K562 (cell line): ENCODE results near the gene RAPGEF5. TPM values are rescaled to one million over a fixed set of nuclear protein-coding genes. Genes with fewer than 3 reads are reported as not detected.

Experiments used
- ATAC-seq: fragments of 200-7000 bp; cut with Tn5 transposase; 3 replicates; pipeline ENCODE4 v1.9.1; 2020; ENCODE audit warnings: moderate library complexity
- BruUV-seq: library from RNA; stranded (reverse); fragments of 400-500 nt; replicated peaks from 2 replicates; lab custom pipeline; 2021; lab: Mats Ljungman, UMichigan
- CTCF ChIA-PET: fragments of 300-600 bp; formaldehyde crosslinking; extraction: SDS; loops from one replicate; lab custom pipeline; 2021; ENCODE audit warnings: low intra/inter-chr PET ratio; lab: Yijun Ruan, JAX
- POLR2A ChIA-PET: fragments of 300-600, 350-650 bp; sonication (Branson Sonifier 250); formaldehyde crosslinking; extraction: SDS; loops from one replicate; lab custom pipeline; 2021; ENCODE audit warnings: antibody characterized with exemption, inconsistent platforms; lab: Yijun Ruan, JAX
- DNase-seq, 4 experiments: peaks; one replicate each; pipeline versions ENCODE4 v3.0.0 to v3.0.0-alpha.2; 2011 to 2018; ENCODE audit warnings: low spot score in 3 of 4, mixed read lengths in 3 of 4; ENCODE audit errors: extremely low read depth in 1 of 4
- FAIRE-seq: peaks from 2 replicates; lab custom pipeline; 2011; peaks lifted over from hg19 to GRCh38; lab: Jason Lieb, UNC
- H2AFZ ChIP-seq: 2 replicates; pipeline ENCODE4 v1.6.0; 2011; ENCODE audit warnings: low read depth, low read length, control low read depth, inconsistent platforms
- H3K27ac ChIP-seq: fragments of 200-600 bp; 3 replicates; pipeline ENCODE4 v1.8.0; 2011; ENCODE audit warnings: low read depth, mild to moderate bottlenecking, control low read depth, inconsistent platforms, low read length, moderate library complexity, mixed read lengths; ENCODE audit errors: extremely low read depth
- H3K27me3 ChIP-seq, 2 experiments: fragments of 300-600 bp in 1 of 2; 2 replicates in 1 of 2; 3 replicates in 1 of 2; pipeline versions ENCODE4 v1.6.0 to v1.8.0; 2011; ENCODE audit warnings: inconsistent platforms in 2 of 2, low read length in 2 of 2, mild to moderate bottlenecking in 1 of 2, mixed read lengths in 1 of 2, moderate library complexity in 1 of 2; ENCODE audit not compliant: control insufficient read depth in 2 of 2, insufficient read depth in 2 of 2
- H3K36me3 ChIP-seq: fragments of 300-600 bp; 3 replicates; pipeline ENCODE4 v1.8.0; 2011; ENCODE audit warnings: mild to moderate bottlenecking, low read length, inconsistent platforms; ENCODE audit not compliant: control insufficient read depth, insufficient read depth
- H3K4me1 ChIP-seq, 2 experiments: fragments of 200-600 bp in 1 of 2; replicated peaks in 1 of 2; 2 replicates in 1 of 2; 3 replicates in 1 of 2; pipeline versions ENCODE4 v1.5.1 to v1.8.0; 2011; ENCODE audit warnings: inconsistent platforms in 2 of 2, low read length in 2 of 2, mild to moderate bottlenecking in 1 of 2, mixed read lengths in 1 of 2, moderate library complexity in 1 of 2; ENCODE audit not compliant: control insufficient read depth in 2 of 2, insufficient read depth in 2 of 2
- H3K4me2 ChIP-seq: 2 replicates; pipeline ENCODE4 v1.6.1; 2011; ENCODE audit warnings: low read length, control low read depth, inconsistent platforms, mixed read lengths; ENCODE audit not compliant: insufficient read depth
- H3K4me3 ChIP-seq: fragments of 200-600 bp; sonication (generic), shearing (Covaris generic); 2 replicates; pipeline ENCODE4 v1.5.1; 2016; ENCODE audit warnings: control low read depth, inconsistent platforms
- H3K79me2 ChIP-seq: fragments of 200-600 bp; 3 replicates; pipeline ENCODE4 v1.8.0; 2011; ENCODE audit warnings: low read length, inconsistent platforms; ENCODE audit not compliant: control insufficient read depth, insufficient read depth
- H3K9ac ChIP-seq, 2 experiments: 2 replicates each; pipeline versions ENCODE4 v1.6.0 to v1.6.1; 2011; ENCODE audit warnings: low read depth in 2 of 2, low read length in 2 of 2, control low read depth in 1 of 2, inconsistent platforms in 1 of 2, mild to moderate bottlenecking in 1 of 2, mixed read lengths in 1 of 2; ENCODE audit not compliant: insufficient read depth in 1 of 2
- H3K9me1 ChIP-seq: one replicate; pipeline ENCODE4 v1.6.0; 2011; ENCODE audit warnings: inconsistent platforms, mild to moderate bottlenecking, low read length, moderate library complexity; ENCODE audit not compliant: control insufficient read depth, insufficient read depth
- H3K9me3 ChIP-seq: replicated peaks from 2 replicates; pipeline ENCODE4 v1.5.1; 2011; ENCODE audit warnings: low read depth, low read length, inconsistent platforms; ENCODE audit not compliant: control insufficient read depth, insufficient read depth
- H4K20me1 ChIP-seq: replicated peaks from 2 replicates; pipeline ENCODE4 v1.6.1; 2011; ENCODE audit warnings: low read length, inconsistent platforms, mixed read lengths; ENCODE audit not compliant: control insufficient read depth, insufficient read depth
- ARID2 ChIP-seq: fragments of 450-650 bp; IDR thresholded peaks from 2 replicates; pipeline ENCODE4 v1.6.1; 2017; ENCODE audit warnings: antibody characterized with exemption, mild to moderate bottlenecking
- C11orf30 ChIP-seq: fragments of 450-650 bp; IDR thresholded peaks from 2 replicates; pipeline ENCODE4 v1.6.1; 2016; ENCODE audit warnings: low read depth, mild to moderate bottlenecking
- FOS ChIP-seq: IDR thresholded peaks from 3 replicates; pipeline ENCODE4 v1.6.1; 2011; ENCODE audit not compliant: insufficient read length; ENCODE audit errors: extremely low read depth
- HNRNPH1 ChIP-seq: fragments of 200-400 bp; formaldehyde crosslinking; optimal IDR thresholded peaks from 2 replicates; pipeline ENCODE3; 2017; ENCODE audit warnings: low read depth, mild to moderate bottlenecking, low read length, moderate library complexity
- L3MBTL2 ChIP-seq: fragments of 450-650 bp; IDR thresholded peaks from 2 replicates; pipeline ENCODE4 v1.6.1; 2016; ENCODE audit warnings: mild to moderate bottlenecking, moderate library complexity
- PRDM10 ChIP-seq: fragments of 450-650 bp; IDR thresholded peaks from 2 replicates; pipeline ENCODE4 v1.6.1; 2018; ENCODE audit not compliant: partially characterized antibody
- RCOR1 ChIP-seq, 2 experiments: IDR thresholded peaks; 2 replicates each; pipeline ENCODE4 v1.6.1; 2012; ENCODE audit warnings: low read depth in 2 of 2, low read length in 2 of 2, borderline replicate concordance in 1 of 2, improper control_type of control experiment in 1 of 2
- TBP ChIP-seq: optimal IDR thresholded peaks from 2 replicates; pipeline ENCODE3; 2011; ENCODE audit warnings: low read depth, low read length, improper control_type of control experiment
- ZNF318 ChIP-seq, 2 experiments: fragments of 450-650 bp; IDR thresholded peaks; 2 replicates each; pipeline ENCODE4 v1.6.1; 2016; ENCODE audit warnings: mild to moderate bottlenecking in 2 of 2, borderline replicate concordance in 1 of 2, low read depth in 1 of 2, moderate library complexity in 1 of 2
- WGBS: fragments of 100-300 bp; shearing (Covaris generic); methylation state at CpG from one replicate; pipeline ENCODE4 v1.1.6; 2016; ENCODE audit warnings: low coverage, mixed read lengths; ENCODE audit not compliant: insufficient coverage; ENCODE audit errors: missing lambda C conversion rate; 5-methylcytosine and 5-hydroxymethylcytosine counted together
- in situ Hi-C: fragments of 300-500 bp; cut with MboI; formaldehyde crosslinking; loops from 4 replicates; pipeline ENCODE4 v1.15.0; 2018; ENCODE audit warnings: inconsistent platforms, mixed read lengths
- intact Hi-C: fragments of 100-400 bp; cut with micrococcal nuclease; formaldehyde crosslinking; loops from 2 replicates; pipeline ENCODE4 v1.14.2; 2022
- polyA plus RNA-seq, 8 experiments: library from polyadenylated mRNA; depleted of rRNA in 4 of 8; stranded (reverse) in 5 of 8; unstranded in 3 of 8; fragments of >200 nt; fragmentation: Nextera tagmentation in 2 of 8; fragmentation: Illumina TruSeq in 1 of 8; extraction: Ambion mirVana in 2 of 8; extraction: Trizol in 1 of 8; gene quantifications; 2 replicates each; pipeline versions ENCODE4 v1.2.1 to v1.2.3, GENCODE V29; 2011 to 2014; ENCODE audit warnings: inconsistent platforms in 1 of 8, missing spikeins in 1 of 8
- total RNA-seq, 7 experiments: library from RNA; depleted of rRNA in 6 of 7; stranded (reverse); fragments of >200 nt in 6 of 7; fragmentation: Illumina TruSeq in 2 of 7; extraction: Trizol in 2 of 7; gene quantifications; 2 replicates each; pipeline versions ENCODE4 v1.2.1 to v1.2.3, GENCODE V29; 2011 to 2021; ENCODE audit warnings: low replicate concordance in 1 of 7

The RAPGEF5 gene
- total and polyA plus RNA-seq, 9 of the 15 experiments (the other 6 are each of a cell fraction or from before 2014, with no cell fraction given) = 0.39 to 2.0 (median 1.1) TPM

- Histone ChIP-seq H2AFZ (peak overlapping the region; percentile 64), H3K9me3 (no peaks in the 10 kb centered on the region; the same call in 1 of the 2 replicates), H3K9me1 (no peaks in the 10 kb centered on the region), H3K4me1 (peaks cover 0 to 47% of the 10 kb centered on the region in 2 experiments; a peak in 3 of 5 replicates), H3K9ac (0 out of 4 replicates have a peak overlapping the region, but pooled peaks of 1 of the 2 experiments have one; percentile 9), H3K27ac (peak overlapping the region; percentile 27), H3K79me2 (no peaks in the 10 kb centered on the region), H3K36me3 (no peaks in the 10 kb centered on the region), H4K20me1 (no peaks in the 10 kb centered on the region), H3K4me3 (no peak overlapping the region), H3K4me2 (peak overlapping the region; percentile 4; the same call in 1 of the 2 replicates), H3K27me3 (no peaks in the 10 kb centered on the region)
- ATAC-seq (peak; percentile 20; the same call in 2 of the 3 replicates), DNase-seq (peak in 2 of 4 experiments; percentile 27 to 41), FAIRE-seq (peak; percentile 60)
- in situ Hi-C loops = no loop called here
- BruUV-seq = no TSS peak
- ChIA-PET POLR2A (interaction anchor here (0.8 kb wide), 1 partner anchor 17 kb away, joined by 4 read pairs; no protein-coding TSS in a partner anchor), CTCF (interaction anchor here (1.0 kb wide), 1 partner anchor 105 kb away, joined by 3 read pairs; no protein-coding TSS in a partner anchor)
- 3% methylated on average over 2 of the region's 2 CpGs for WGBS
- intact Hi-C loops = no loop called here
- no peak for TF ChIP-seq ARID2
- TF ChIP-seq RCOR1 (IDR thresholded peaks at IDR 0.05; ENCODE audit: borderline replicate concordance in 1 of 2, low read depth in 2 of 2, low read length in 2 of 2) = no peak
- no peak for TF ChIP-seq C11orf30
- no peak for TF ChIP-seq L3MBTL2
- TF ChIP-seq TBP = peak; percentile 12
- no peak for TF ChIP-seq HNRNPH1
- TF ChIP-seq PRDM10 = peak; percentile 86
- TF ChIP-seq ZNF318 (IDR thresholded peaks at IDR 0.05; ENCODE audit: borderline replicate concordance in 1 of 2, low read depth in 1 of 2) = no peak
- no peak for TF ChIP-seq FOS
Measured at GRCh38 chr7:22346383-22347107, 10.4 kb downstream of the RAPGEF5 start.
